NCI-H146 (cell line): Measurements from ENCODE around the gene WDR93.

Experiments used
- DNase-seq: peaks from one replicate; lab custom pipeline; 2025; lab: John Stamatoyannopoulos, UW

The WDR93 gene

GRCh38 chr15:89749526-89749925 lies 58.9 kb downstream of the WDR93 start:
- DNase-seq, result no peak

- peak; percentile 31 for DNase-seq
Observed at GRCh38 chr15:89749951-89750559, 59.4 kb downstream of the WDR93 start.

GRCh38 chr15:89750560-89751542 lies 60.2 kb downstream of the WDR93 start, which contains the start of gene MESP1:
Gene MESP1, minus strand, starts transcription at chr15:89751249. Its CDS starts 18 bp downstream, at chr15:89751231.
- peak; percentile 88 for DNase-seq

GRCh38 chr15:89751748-89752147 lies 61.1 kb downstream of the WDR93 start:
- DNase-seq, result no peak

- DNase-seq, result no peak
Observed at GRCh38 chr15:89753855-89754254, 63.2 kb downstream of the WDR93 start.

- DNase-seq, result no peak
Observed at GRCh38 chr15:89754361-89755154, 63.9 kb downstream of the WDR93 start.

- no peak for DNase-seq
Observed at GRCh38 chr15:89755701-89756100, 65.1 kb downstream of the WDR93 start.

GRCh38 chr15:89756897-89757296 lies 66.3 kb downstream of the WDR93 start:
- DNase-seq, result no peak

GRCh38 chr15:89758283-89758682 lies 67.7 kb downstream of the WDR93 start:
- DNase-seq, result no peak

- no peak for DNase-seq
Observed at GRCh38 chr15:89758981-89759380, 68.4 kb downstream of the WDR93 start.

GRCh38 chr15:89759835-89760234 lies 69.2 kb downstream of the WDR93 start:
- no peak for DNase-seq

GRCh38 chr15:89760303-89761008 lies 69.8 kb downstream of the WDR93 start:
- peak; percentile 24 for DNase-seq

GRCh38 chr15:89761009-89761831 lies 70.6 kb downstream of the WDR93 start:
- no peak for DNase-seq

GRCh38 chr15:89761929-89762328 lies 71.3 kb downstream of the WDR93 start:
- DNase-seq, result no peak

- no peak for DNase-seq
Observed at GRCh38 chr15:89765694-89766093, 75.1 kb downstream of the WDR93 start.

- DNase-seq, result no peak
Observed at GRCh38 chr15:89766357-89767311, 76.0 kb downstream of the WDR93 start.

- DNase-seq, result peak; percentile 10
Observed at GRCh38 chr15:89767411-89767915, 76.9 kb downstream of the WDR93 start.

- no peak for DNase-seq
Observed at GRCh38 chr15:89768071-89768500, 77.5 kb downstream of the WDR93 start.

GRCh38 chr15:89769366-89769765 lies 78.8 kb downstream of the WDR93 start:
- no peak for DNase-seq
